ENCODE data around the gene ATP6V0B. TPM values are rescaled to one million over a fixed set of nuclear protein-coding genes. Genes with fewer than 3 reads are reported as not detected.

Gene ATP6V0B
- total and polyA plus RNA-seq, 4 donors, result 69.5 to 277 (median 129) TPM

DNA sequence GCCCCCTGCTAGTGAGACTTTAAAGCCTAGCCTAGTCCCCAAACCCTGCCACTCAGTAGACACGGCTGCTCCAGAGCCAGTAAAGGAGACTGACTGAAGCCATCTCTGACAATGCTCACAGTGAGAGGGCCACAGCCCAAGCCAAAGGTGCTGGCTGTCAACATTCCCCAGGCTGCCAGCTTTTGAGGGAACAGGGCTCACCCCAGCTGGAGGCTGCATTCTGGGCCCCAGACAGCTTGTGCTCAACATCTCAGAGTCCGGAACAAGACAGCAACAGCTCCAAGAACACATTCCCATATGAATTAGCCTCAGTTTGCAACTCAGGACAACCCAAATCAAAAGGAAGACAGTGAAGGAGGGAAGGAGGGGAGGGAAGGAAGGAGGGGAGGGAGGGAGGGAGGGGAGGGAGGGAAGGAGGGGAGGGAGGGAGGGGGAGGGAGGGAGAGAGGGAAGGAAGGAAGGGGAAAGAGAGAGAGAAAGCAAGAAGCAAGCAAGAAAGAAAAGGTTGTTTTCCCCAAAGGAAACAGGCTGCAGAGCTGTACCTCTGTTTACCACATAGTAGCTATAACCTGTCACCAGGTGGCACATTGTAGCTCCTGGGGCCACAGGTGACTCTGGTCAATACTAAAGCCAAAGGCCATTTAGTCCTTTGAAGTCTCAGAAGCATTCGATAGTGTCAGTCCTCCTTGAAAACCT is 35.7 kb upstream of the ATP6V0B start:
- Histone ChIP-seq H3K9me3 (ENCODE audit: control insufficient read depth in 4 of 4, low read length in 3 of 4) (no peaks in the 10 kb centered on the region), H3K4me1 (ENCODE audit: control insufficient read depth in 4 of 4, insufficient read depth in 4 of 4, low read length in 3 of 4) (peaks cover 3 to 16% (median 10%) of the 10 kb centered on the region in 4 donors), H3K36me3 (ENCODE audit: control insufficient read depth in 4 of 4, insufficient read depth in 3 of 4, low read depth in 1 of 4, low read length in 3 of 4) (no peaks in the 10 kb centered on the region), H3K9ac (ENCODE audit: low read depth in 1 of 2, low read length in 2 of 2) (no peak overlapping the region), H3K27me3 (ENCODE audit: control insufficient read depth in 4 of 4, insufficient read depth in 4 of 4, low read length in 3 of 4) (no peaks in the 10 kb centered on the region), H3K27ac (ENCODE audit: low read depth in 1 of 2, low read length in 2 of 2) (no peak overlapping the region), H3K4me3 (ENCODE audit: low read depth in 1 of 3, low read length in 3 of 3) (no peak overlapping the region)
- WGBS, result 81% methylated on average over 3 of the region's 3 CpGs
- no peak for DNase-seq (ENCODE audit: low spot score)
- TF ChIP-seq, protein P1, sequence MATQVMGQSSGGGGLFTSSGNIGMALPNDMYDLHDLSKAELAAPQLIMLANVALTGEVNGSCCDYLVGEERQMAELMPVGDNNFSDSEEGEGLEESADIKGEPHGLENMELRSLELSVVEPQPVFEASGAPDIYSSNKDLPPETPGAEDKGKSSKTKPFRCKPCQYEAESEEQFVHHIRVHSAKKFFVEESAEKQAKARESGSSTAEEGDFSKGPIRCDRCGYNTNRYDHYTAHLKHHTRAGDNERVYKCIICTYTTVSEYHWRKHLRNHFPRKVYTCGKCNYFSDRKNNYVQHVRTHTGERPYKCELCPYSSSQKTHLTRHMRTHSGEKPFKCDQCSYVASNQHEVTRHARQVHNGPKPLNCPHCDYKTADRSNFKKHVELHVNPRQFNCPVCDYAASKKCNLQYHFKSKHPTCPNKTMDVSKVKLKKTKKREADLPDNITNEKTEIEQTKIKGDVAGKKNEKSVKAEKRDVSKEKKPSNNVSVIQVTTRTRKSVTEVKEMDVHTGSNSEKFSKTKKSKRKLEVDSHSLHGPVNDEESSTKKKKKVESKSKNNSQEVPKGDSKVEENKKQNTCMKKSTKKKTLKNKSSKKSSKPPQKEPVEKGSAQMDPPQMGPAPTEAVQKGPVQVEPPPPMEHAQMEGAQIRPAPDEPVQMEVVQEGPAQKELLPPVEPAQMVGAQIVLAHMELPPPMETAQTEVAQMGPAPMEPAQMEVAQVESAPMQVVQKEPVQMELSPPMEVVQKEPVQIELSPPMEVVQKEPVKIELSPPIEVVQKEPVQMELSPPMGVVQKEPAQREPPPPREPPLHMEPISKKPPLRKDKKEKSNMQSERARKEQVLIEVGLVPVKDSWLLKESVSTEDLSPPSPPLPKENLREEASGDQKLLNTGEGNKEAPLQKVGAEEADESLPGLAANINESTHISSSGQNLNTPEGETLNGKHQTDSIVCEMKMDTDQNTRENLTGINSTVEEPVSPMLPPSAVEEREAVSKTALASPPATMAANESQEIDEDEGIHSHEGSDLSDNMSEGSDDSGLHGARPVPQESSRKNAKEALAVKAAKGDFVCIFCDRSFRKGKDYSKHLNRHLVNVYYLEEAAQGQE (IDR thresholded peaks at IDR 0.05), result no peak
- TF ChIP-seq TAF1 (conservative IDR thresholded peaks at IDR 0.05) (no peak), RXRA (IDR thresholded peaks at IDR 0.05) (no peak), EGR1 (IDR thresholded peaks at IDR 0.05; ENCODE audit: low read depth in 2 of 2) (no peak), HNF4G (IDR thresholded peaks at IDR 0.05) (no peak), HNF4A (conservative IDR thresholded peaks at IDR 0.05) (no peak), NR2F2 (IDR thresholded peaks at IDR 0.05) (no peak), FOXA2 (IDR thresholded peaks at IDR 0.05) (no peak)
- TF ChIP-seq, protein P2, sequence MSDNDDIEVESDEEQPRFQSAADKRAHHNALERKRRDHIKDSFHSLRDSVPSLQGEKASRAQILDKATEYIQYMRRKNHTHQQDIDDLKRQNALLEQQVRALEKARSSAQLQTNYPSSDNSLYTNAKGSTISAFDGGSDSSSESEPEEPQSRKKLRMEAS (IDR thresholded peaks at IDR 0.05), result no peak
- TF ChIP-seq, protein P3, sequence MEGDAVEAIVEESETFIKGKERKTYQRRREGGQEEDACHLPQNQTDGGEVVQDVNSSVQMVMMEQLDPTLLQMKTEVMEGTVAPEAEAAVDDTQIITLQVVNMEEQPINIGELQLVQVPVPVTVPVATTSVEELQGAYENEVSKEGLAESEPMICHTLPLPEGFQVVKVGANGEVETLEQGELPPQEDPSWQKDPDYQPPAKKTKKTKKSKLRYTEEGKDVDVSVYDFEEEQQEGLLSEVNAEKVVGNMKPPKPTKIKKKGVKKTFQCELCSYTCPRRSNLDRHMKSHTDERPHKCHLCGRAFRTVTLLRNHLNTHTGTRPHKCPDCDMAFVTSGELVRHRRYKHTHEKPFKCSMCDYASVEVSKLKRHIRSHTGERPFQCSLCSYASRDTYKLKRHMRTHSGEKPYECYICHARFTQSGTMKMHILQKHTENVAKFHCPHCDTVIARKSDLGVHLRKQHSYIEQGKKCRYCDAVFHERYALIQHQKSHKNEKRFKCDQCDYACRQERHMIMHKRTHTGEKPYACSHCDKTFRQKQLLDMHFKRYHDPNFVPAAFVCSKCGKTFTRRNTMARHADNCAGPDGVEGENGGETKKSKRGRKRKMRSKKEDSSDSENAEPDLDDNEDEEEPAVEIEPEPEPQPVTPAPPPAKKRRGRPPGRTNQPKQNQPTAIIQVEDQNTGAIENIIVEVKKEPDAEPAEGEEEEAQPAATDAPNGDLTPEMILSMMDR (IDR thresholded peaks at IDR 0.05; ENCODE audit: low read depth, low read length, missing input control), result no peak

DNA sequence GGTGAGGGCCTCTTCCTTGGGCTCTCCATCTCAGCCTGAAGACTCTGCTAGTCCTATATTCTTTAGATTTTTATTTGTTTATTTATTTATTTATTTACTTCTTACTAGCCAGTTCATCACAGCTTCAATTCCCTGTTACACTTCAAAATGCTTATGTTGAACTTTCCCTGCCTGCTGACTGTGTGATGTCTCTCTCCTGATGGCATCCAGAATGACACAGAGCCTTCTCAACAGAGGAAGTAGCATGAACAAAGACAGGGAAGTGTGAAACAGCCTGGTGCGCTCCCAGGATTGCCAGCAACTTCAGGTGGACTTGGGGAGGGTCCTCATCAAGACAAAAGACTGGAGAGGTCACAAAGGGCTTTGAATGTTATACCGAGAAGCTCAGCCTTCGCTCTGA is 32.3 kb upstream of the ATP6V0B start:
- H3K9ac ChIP-seq (ENCODE audit: low read depth in 1 of 2, low read length in 2 of 2), result no peak overlapping the region
- no peaks in the 10 kb centered on the region for H3K27me3 ChIP-seq (ENCODE audit: control insufficient read depth in 4 of 4, insufficient read depth in 4 of 4, low read length in 3 of 4)
- TF ChIP-seq RXRA (IDR thresholded peaks at IDR 0.05), result no peak
- no peak for TF ChIP-seq SP1 (IDR thresholded peaks at IDR 0.05)
- TF ChIP-seq HNF4A (conservative IDR thresholded peaks at IDR 0.05), result no peak
- no peak for TF ChIP-seq JUND (IDR thresholded peaks at IDR 0.05)
- TF ChIP-seq, protein P4, sequence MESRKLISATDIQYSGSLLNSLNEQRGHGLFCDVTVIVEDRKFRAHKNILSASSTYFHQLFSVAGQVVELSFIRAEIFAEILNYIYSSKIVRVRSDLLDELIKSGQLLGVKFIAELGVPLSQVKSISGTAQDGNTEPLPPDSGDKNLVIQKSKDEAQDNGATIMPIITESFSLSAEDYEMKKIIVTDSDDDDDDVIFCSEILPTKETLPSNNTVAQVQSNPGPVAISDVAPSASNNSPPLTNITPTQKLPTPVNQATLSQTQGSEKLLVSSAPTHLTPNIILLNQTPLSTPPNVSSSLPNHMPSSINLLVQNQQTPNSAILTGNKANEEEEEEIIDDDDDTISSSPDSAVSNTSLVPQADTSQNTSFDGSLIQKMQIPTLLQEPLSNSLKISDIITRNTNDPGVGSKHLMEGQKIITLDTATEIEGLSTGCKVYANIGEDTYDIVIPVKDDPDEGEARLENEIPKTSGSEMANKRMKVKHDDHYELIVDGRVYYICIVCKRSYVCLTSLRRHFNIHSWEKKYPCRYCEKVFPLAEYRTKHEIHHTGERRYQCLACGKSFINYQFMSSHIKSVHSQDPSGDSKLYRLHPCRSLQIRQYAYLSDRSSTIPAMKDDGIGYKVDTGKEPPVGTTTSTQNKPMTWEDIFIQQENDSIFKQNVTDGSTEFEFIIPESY (IDR thresholded peaks at IDR 0.05), result no peak
- TF ChIP-seq, protein P1 (IDR thresholded peaks at IDR 0.05), result no peak
- TF ChIP-seq, protein P3 (IDR thresholded peaks at IDR 0.05; ENCODE audit: low read depth, low read length, missing input control), result no peak
- TF ChIP-seq GABPA (IDR thresholded peaks at IDR 0.05 in 1 of 2, conservative IDR thresholded peaks at IDR 0.05 in 1 of 2), result no peak
- no peak for TF ChIP-seq YY1 (IDR thresholded peaks at IDR 0.05)
- no peak for TF ChIP-seq FOXA1 (IDR thresholded peaks at IDR 0.05)
- TF ChIP-seq TAF1 (conservative IDR thresholded peaks at IDR 0.05), result no peak
- TF ChIP-seq HNF4G (IDR thresholded peaks at IDR 0.05), result no peak
- H3K4me1 ChIP-seq (ENCODE audit: control insufficient read depth in 4 of 4, insufficient read depth in 4 of 4, low read length in 3 of 4), result peaks cover 2 to 12% (median 9%) of the 10 kb centered on the region in 4 donors
- H3K4me3 ChIP-seq (ENCODE audit: low read depth in 1 of 3, low read length in 3 of 3), result no peak overlapping the region
- H3K27ac ChIP-seq (ENCODE audit: low read depth in 1 of 2, low read length in 2 of 2), result no peak overlapping the region
- DNase-seq (ENCODE audit: low spot score), result no peak
- WGBS, result 93% methylated on average over 3 of the region's 3 CpGs
- no peaks in the 10 kb centered on the region for H3K36me3 ChIP-seq (ENCODE audit: control insufficient read depth in 4 of 4, insufficient read depth in 3 of 4, low read depth in 1 of 4, low read length in 3 of 4)
- no peaks in the 10 kb centered on the region for H3K9me3 ChIP-seq (ENCODE audit: control insufficient read depth in 4 of 4, low read length in 3 of 4)

Data from liver (tissue), 9 donors.